Right ventricle myocardium inferior (tissue), 1 donor: ENCODE results near the gene CENPB. TPM values are rescaled to one million over a fixed set of nuclear protein-coding genes. Genes with fewer than 3 reads are reported as not detected.

Experiments used
- ATAC-seq: fragments of 200-7000 bp; cut with Tn5 transposase; one replicate; pipeline ENCODE4 v1.9.1; 2020; ENCODE audit warnings: mild to moderate bottlenecking, moderate library complexity
- DNase-seq: peaks from one replicate; pipeline ENCODE4 v3.0.0; 2021; ENCODE audit errors: missing footprints
- intact Hi-C: fragments of 100-400 bp; cut with DNase I; formaldehyde crosslinking; loops from one replicate; pipeline ENCODE4 v1.11.0; 2022
- total RNA-seq: library from RNA; stranded (reverse); fragmentation: NEBNext Ultra II Directional; extraction: Animal tissue kit (Norgen Biotek cat#: 25700); gene quantifications from one replicate; pipeline ENCODE4 v1.2.1, GENCODE V29; 2021
- donor health status: DM: no; HTN: yes; CAD: no; lungs with severe emphysema.

The CENPB gene
- total RNA-seq, 1 donor from 2014 or later: 68.2 TPM

DNA sequence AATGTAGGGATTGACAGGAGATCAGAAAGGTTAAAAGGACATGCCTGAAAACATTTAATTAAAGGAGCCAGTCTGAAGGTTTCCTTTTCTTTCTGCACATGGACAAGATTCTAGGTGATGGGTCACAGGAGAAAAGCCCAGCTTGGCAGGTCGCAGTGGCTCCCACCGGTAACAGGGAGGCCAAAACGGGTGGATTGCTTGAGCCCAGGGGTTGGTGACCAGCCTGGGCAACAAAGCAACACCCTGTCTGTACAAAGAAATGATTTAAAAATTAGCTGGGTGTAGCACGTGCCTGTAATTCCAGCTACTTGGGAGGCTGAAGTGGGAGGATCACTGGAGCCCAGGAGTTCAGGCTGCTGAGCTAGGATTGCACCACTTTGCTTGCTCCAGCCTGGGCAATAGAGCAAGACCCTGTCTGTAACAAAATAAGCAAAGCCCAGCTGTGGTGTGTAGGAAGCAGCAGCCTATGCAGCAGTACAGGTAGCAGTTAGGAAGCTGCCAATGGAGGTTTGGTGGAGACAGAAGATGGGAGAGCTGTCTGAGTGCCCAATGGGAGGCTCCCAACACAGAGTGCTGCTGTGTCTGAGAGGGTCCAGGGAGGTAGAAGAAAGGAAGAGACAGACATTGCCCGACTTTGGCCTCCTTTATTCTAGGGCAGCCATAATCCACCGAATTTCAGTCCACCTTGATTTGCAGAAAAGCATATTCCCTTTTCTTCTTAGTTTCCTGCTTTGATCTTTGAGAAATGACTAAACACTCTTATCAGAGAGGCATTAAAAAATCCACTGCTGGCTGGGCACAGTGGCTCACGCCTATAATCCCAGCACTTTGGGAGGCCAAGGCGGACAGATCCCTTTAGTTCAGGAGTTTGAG is 26.7 kb upstream of the CENPB start:
- DNase-seq (no peak), ATAC-seq (no peak)
- intact Hi-C loops: no loop called here

DNA sequence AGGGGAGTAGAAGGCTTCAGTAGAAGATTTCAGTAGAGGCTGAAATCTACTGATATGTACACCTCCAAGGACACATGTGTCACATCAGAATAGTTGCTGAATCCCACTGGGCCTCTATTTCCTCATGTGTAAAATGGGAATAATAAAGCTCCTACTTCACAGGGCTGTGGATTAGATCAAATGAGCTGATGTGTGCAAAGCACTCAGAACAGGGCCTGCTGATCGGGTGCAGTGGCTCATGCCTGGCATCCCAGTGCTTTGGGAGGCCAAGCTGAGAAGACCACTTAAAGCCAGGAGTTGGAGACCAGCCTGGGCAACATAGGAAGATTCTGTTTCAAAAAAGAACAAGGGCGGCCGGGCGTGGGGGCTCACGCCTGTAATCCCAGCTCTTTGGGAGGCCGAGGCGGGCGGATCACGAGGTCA is 25.7 kb upstream of the CENPB start:
- no peak for ATAC-seq
- intact Hi-C loops: no loop called here
- no peak for DNase-seq

DNA sequence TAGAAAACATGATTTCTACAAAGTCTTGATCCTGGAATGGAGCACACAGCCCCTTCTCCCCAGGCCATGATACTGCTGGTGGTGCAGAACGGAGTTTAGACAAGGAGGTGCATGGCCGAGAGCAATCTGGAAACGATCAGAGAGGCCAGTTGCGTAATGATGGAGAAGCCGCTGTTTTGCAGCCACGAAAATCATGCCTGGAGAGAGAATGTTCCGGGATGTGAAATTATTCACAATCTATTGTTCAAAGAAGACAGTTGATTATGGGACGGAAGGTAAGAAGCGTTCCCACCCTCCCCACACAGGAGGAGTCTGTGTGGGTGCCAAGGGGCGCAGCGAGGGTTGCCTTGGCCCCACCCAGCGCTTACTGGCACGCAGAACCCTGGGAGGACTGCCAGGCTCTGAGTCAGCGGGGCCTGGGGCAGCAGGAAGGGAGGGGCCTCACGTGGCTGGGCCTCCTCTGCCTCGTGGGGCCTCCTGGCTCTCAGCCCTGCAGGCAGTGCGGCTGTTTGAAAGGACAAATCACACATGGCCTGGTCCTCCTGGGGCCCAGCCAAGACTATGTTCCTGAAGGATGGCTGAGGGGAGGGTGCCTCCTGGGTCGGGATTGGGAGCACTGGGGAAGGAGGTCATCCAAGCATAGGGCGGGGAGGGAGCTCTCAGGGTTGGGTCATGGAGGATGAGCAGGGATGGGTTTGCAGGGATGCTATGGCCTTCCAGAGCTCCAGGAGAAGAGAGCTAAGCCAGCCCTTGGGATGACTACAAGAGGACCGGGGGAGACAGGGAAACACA is 25.1 kb upstream of the CENPB start:
- intact Hi-C loops: loop anchor here (2.0 kb wide), 1 partner anchor 17 kb away; no protein-coding TSS in a partner anchor
- peak; percentile 99 for DNase-seq
- peak; percentile 90 for ATAC-seq

DNA sequence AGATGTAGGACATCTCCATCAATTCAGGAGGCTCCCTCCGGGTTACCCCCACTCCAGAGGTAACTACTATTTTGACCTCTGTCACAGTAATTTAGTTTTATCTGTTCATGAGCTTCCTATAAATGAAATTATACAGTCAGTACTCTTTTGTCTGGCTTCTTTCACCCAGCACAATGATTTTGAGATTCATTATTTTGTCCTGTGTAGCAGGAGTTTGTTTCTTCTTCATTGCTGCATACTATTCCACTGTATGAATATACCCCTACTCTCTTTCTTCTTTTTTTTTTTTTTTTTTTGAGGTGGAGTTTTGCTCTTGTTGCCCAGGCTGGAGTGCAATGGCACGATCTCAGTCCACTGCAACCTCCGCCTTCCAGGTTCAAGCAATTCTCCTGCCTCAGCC is 22.0 kb upstream of the CENPB start:
- ATAC-seq: no peak
- DNase-seq: no peak
- intact Hi-C loops: no loop called here

DNA sequence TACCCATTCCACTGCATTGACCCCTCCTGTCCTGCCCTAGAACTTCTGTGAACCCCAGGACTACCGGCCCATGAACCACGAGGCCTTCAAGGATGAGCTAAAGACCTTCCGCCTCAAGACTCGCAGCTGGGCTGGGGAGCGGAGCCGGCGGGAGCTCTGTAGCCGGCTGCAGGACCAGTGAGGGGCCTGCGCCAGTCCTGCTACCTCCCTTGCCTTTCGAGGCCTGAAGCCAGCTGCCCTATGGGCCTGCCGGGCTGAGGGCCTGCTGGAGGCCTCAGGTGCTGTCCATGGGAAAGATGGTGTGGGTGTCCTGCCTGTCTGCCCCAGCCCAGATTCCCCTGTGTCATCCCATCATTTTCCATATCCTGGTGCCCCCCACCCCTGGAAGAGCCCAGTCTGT is 18.2 kb upstream of the CENPB start:
- DNase-seq (peak; percentile 43), ATAC-seq (no peak)
- intact Hi-C loops: no loop called here

DNA sequence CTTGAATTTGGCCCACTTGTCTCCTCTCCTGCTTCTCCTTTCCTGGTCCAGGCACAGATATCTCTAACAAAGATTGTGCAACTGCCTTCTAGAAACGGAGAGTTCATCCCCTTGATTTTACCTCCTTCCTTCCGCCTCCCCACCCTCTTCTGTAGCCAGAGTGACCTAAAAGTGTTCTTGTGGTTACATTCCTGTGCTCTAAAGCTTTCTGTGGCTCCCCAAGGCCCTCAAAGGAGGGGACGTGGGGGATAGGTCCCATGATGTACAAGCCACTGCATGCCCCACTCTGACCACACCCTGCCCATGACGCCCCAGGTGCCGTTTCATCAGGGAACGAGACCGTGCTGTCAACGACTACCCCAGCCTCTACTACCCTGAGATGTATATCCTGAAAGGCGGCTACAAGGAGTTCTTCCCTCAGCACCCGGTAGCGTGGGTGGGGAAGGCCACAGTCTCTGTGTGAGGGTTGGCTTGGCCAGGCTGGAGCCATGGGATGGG is 17.8 kb upstream of the CENPB start:
- intact Hi-C loops: no loop called here
- peak; percentile 35 for DNase-seq
- no peak for ATAC-seq

DNA sequence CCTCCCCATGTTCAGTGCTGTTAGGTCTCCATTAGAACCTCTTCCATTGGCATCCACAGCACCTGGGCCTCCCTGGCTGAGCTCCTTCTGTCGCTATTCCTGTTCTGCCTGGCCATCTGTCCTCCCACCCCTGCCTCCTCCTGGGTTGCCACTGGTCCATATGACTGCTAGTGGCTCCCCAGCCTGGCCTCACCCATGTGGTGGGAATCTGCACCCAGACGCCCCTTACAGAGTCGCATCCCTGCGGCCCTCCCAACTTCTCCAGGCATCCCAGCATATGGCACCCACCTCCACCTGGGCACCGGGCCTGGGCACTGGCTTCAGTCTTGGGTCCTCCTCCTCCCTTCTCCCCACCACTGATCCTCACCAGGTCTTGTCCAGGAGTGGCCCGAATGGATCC is 17.3 kb upstream of the CENPB start:
- intact Hi-C loops: no loop called here
- peak; percentile 61 for DNase-seq
- ATAC-seq: no peak

DNA sequence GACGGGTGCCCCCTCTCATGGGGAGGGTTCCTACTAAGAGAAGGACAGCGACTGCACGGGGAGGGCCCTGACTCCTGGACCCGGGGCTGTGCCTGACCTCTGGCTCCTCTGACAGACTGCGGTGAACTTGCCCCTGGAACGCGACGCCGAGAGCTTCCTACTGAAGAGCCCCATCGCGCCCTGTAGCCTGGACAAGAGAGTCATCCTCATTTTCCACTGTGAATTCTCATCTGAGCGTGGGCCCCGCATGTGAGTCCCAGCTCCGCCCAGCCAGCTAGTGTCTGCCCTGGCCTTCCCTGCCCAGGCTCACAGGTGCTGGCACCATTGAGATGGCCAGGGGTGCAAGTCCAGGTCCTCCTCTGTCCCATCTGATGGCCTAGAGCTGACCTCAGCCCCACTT is 16.7 kb upstream of the CENPB start:
- DNase-seq (peak; percentile 60), ATAC-seq (no peak)
- intact Hi-C loops: no loop called here

DNA sequence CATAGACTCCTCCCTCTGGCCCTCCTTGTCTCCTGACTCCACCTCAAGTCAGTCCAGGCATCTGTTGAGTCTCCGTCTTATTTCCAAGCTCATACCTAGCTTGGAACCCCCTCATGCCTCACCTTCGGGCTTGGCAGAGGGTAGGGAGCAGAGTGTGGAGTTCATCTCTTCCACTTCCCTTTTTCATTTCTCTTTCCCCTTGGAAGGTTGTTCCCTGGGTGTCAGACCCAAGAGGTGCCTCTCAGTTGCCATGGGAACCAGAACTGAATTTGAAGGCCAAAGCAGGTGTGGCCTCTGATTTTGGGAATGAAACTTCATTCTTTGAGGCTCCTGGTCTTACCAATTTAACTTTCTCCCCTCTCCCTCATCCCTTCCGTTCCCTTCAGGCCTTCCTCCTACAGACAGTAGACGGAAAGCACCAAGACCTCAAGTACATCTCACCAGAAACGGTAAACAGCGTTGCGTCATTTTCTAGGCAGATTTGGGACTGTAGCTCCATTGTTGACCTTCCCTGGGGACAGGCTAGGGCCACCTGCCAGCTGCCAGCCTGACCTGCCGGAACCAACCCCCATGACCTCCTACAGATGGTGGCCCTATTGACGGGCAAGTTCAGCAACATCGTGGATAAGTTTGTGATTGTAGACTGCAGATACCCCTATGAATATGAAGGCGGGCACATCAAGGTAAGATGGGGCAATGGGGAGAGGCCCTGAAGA is 16.1 kb upstream of the CENPB start:
- intact Hi-C loops: no loop called here
- peak; percentile 0 for DNase-seq
- ATAC-seq: no peak

DNA sequence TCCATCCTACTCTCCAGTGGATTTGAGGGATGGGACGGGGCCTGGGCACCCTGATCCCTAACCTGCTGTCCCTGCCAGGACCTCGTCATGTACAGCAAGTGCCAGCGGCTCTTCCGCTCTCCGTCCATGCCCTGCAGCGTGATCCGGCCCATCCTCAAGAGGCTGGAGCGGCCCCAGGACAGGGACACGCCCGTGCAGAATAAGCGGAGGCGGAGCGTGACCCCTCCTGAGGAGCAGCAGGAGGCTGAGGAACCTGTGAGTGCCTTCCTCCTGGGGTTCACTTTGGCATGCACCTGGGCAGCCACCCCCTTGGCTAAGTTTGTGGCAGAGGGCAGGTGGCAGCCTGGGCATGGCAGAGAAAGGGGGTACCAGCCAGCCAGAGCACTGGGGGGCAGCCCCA is 15.3 kb upstream of the CENPB start:
- ATAC-seq: no peak
- peak; percentile 65 for DNase-seq
- intact Hi-C loops: no loop called here

DNA sequence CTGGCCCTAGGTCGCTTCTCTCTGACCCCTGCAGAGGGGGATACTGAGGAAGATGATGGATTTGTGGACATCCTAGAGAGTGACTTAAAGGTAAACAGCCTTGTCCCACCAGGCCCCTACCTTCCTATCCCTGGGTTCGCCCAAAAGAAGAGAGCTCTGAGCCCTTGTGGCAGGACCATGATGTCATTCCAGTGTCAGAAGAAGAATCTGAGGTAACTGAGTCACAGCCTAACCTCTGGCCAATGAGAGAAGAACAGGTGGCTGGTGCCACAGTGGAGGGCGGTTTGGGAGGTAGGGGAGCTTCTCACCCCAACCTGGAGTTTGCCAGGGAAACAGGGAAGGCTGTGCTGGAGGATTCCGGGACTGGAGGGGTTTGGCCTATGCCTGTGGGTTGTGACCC is 14.8 kb upstream of the CENPB start:
- DNase-seq (no peak), ATAC-seq (no peak)
- intact Hi-C loops: no loop called here

DNA sequence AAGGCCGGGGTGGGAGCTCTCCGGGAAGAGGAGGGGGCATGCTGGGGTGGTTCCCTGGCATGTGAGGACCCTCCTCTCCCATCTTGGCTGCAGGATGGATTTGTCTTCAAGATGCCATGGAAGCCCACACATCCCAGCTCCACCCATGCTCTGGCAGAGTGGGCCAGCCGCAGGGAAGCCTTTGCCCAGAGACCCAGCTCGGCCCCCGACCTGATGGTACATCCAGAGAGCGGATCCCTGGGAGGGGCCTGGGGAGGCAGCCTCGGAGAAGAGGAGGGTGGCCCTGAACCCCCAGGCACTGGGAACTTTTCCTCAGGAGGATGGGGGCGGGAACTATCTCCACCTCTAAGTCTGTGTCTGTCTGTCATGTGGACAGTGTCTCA is 14.3 kb upstream of the CENPB start:
- no peak for ATAC-seq
- DNase-seq: peak; percentile 67
- intact Hi-C loops: no loop called here

DNA sequence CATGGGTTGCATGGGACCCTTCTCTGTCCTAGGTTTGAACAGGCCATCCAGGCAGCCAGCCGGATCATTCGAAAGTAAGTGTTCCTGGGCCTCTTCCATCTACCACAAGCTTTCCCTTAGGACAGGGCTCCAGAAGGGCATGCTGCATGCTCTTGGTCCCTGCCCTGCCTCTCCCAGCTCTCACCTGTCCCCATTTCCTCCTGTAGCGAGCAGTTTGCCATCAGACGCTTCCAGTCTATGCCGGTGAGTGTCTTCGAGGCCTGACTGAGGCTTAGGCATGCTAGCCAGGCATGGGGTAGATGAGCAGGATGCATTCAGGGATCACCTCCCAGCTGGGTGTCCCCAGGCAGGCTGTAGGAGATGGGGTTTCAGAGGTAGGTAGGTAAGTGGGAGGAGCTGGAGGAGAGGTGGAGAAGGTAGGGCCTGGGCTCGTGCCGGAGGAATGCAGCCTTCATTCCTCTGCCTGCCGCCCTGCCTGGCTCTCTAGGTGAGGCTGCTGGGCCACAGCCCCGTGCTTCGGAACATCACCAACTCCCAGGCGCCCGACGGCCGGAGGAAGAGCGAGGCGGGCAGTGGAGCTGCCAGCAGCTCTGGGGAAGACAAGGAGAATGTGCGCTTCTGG is 13.8 kb upstream of the CENPB start:
- ATAC-seq (no peak), DNase-seq (peak; percentile 40)
- intact Hi-C loops: no loop called here

DNA sequence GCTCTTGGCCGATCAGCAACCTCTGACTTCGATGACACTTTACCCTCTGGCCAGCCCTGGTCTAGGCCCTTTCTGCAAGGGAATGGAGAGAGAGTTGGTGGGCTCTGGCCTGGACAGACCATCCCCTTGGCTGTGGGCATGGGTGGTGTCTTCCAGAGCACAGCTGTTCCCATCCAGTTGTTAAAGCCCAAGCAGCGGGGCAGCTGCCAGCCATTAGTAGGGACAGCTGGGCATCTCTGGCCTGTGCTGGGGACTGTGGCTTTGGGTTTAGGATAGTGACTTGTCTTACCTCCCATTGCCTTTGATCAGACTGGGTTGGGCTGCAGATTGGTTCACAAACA is 12.3 kb upstream of the CENPB start:
- ATAC-seq: no peak
- intact Hi-C loops: no loop called here
- DNase-seq: peak; percentile 21

DNA sequence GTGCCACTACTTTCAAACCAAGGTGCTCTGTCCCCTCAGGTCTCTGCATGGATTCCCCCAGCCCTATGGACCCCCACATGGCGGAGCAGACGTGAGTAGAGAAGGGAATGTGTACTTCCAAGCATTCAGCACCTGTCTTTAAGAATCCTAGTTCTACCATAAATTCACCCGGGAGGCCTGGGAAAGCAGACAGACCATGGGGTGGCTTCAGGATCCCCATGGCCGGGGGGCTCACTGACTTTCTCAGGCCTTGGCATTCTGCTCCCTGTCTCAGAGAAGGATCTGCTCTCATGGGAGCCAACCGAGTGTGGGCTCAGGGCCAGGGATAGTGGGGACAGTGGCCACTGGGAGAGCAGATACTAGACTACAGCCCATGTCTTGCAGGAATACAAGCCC is 11.8 kb upstream of the CENPB start:
- peak; percentile 52 for DNase-seq
- ATAC-seq: no peak
- intact Hi-C loops: no loop called here

DNA sequence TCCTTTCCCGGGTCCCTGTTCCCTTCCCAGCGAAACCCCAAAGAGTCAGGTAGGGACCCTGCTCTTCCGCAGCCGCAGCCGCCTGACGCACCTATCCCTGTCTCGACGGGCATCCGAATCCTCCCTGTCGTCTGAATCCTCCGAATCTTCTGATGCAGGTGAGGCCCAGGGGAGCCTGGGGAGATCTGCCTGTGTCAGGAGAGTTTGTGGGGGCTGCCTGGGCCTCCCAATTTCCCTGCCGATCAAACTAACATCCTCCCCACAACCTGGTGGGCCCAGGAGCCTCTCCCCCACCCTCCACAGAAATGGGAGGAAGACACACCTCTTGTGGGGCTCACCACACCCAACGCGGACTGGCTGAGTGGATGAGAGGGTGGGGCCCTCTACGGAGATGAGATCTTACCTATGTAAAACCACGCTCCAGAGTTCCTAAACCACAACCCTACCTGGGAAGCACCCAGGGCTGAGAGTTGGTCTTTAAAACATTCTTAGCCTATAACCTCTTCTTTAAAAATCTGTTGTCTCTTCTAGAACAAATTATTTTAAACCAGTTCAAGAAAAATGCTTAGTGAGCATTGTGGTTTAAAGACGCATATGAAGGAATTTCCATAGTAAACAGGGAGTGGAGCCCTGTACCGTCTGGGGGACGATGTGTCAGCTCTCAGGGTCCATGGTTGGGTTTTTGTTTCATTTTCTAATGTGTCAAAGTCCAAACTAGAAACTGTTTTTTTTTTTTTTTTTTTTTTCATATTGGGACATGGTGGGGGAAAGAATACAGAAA is 11.2 kb upstream of the CENPB start:
- DNase-seq: peak; percentile 52
- intact Hi-C loops: no loop called here
- ATAC-seq: no peak

DNA sequence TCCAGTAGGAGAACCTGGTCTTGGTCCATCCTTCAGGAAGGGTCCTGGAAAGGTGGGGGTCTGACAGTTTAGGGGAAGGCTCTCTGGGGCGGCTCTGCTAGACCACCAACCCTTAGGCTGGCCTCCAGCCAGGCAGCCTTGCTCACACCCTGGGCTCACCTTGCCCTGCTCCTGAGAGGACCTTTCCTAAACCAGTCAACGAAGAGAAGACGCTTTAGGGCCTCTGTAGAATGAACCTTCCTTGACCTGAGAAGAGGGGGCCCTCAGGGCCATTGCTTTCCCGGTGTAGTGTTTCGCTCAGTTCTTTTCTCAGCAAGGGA is 10.6 kb upstream of the CENPB start:
- intact Hi-C loops: no loop called here
- peak; percentile 22 for DNase-seq
- no peak for ATAC-seq

DNA sequence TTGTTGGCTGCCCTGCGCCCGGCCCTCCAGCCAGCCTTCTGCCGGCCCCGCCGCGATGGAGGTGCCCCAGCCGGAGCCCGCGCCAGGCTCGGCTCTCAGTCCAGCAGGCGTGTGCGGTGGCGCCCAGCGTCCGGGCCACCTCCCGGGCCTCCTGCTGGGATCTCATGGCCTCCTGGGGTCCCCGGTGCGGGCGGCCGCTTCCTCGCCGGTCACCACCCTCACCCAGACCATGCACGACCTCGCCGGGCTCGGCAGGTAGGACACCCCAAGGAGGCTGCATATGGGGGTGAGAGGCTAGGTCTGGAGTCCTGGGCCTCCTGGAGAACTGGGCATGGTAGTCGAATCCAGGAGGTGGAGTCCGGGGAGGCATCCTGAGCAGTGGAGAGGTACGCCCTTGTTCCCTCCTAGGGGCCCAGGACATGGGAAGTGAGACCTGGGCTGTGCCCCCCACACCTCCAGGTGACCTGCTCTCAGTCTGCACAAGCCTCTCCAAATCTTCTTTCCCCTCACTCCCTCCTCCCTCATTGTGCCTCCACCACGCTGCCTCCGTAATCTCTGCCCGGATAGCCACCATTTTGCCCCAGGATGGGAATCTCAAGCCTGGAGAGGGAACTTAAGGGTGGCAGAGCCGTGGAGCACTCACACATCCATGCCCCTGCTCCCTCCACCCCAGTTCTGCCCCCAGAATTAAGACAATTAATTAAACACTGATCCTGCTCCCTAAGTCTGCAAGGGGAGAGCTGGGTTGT is 10.1 kb upstream of the CENPB start:
- intact Hi-C loops: no loop called here
- no peak for ATAC-seq

More for the DNA sequence above, 10.1 kb upstream of the CENPB start:
- peak; percentile 69 for DNase-seq
